ENCODE results near the gene RARS2.

RARS2 gene

GRCh38 chr6:87572883-87573282 is 16.9 kb downstream of the RARS2 start:
- DNase-seq (ENCODE audit: insufficient read length) (no peak), FAIRE-seq (peak; percentile 87)

GRCh38 chr6:87572021-87572420 is 17.8 kb downstream of the RARS2 start:
- DNase-seq (ENCODE audit: insufficient read length) (no peak), FAIRE-seq (no peak)
- no peak for TF ChIP-seq TAF1 (IDR thresholded peaks at IDR 0.05; ENCODE audit: borderline replicate concordance, low read depth, low read length)
- no peak for TF ChIP-seq POLR2A (IDR thresholded peaks at IDR 0.05; ENCODE audit: low read depth, low read length)
- TF ChIP-seq POLR2AphosphoS5 (IDR thresholded peaks at IDR 0.05; ENCODE audit: low read depth, low read length): no peak

More at GRCh38 chr6:87572883-87573282, 16.9 kb downstream of the RARS2 start:
- no peak for TF ChIP-seq POLR2AphosphoS5 (IDR thresholded peaks at IDR 0.05; ENCODE audit: low read depth, low read length)
- no peak for TF ChIP-seq POLR2A (IDR thresholded peaks at IDR 0.05; ENCODE audit: low read depth, low read length)
- TF ChIP-seq TAF1 (IDR thresholded peaks at IDR 0.05; ENCODE audit: borderline replicate concordance, low read depth, low read length): no peak

GRCh38 chr6:87561017-87561416 is 28.8 kb downstream of the RARS2 start:
- TF ChIP-seq POLR2A (IDR thresholded peaks at IDR 0.05; ENCODE audit: low read depth, low read length): no peak
- no peak for TF ChIP-seq TAF1 (IDR thresholded peaks at IDR 0.05; ENCODE audit: borderline replicate concordance, low read depth, low read length)
- TF ChIP-seq POLR2AphosphoS5 (IDR thresholded peaks at IDR 0.05; ENCODE audit: low read depth, low read length): no peak
- DNase-seq (ENCODE audit: insufficient read length) (no peak), FAIRE-seq (no peak)

- FAIRE-seq: no peak
- no peak for TF ChIP-seq POLR2AphosphoS5 (IDR thresholded peaks at IDR 0.05; ENCODE audit: low read depth, low read length)
These were observed 31.3 kb downstream of the RARS2 start for GRCh38 chr6:87558446-87558845.

GRCh38 chr6:87555506-87555905 is 34.3 kb downstream of the RARS2 start:
- TF ChIP-seq POLR2A (IDR thresholded peaks at IDR 0.05; ENCODE audit: low read depth, low read length) (no peak), POLR2AphosphoS5 (IDR thresholded peaks at IDR 0.05; ENCODE audit: low read depth, low read length) (no peak), TAF1 (IDR thresholded peaks at IDR 0.05; ENCODE audit: borderline replicate concordance, low read depth, low read length) (no peak)
- FAIRE-seq: no peak
- DNase-seq (ENCODE audit: insufficient read length): no peak

More at GRCh38 chr6:87558446-87558845, 31.3 kb downstream of the RARS2 start:
- no peak for DNase-seq (ENCODE audit: insufficient read length)

GRCh38 chr6:87553159-87553765 is 36.5 kb downstream of the RARS2 start:
- FAIRE-seq (peak; percentile 14), DNase-seq (ENCODE audit: insufficient read length) (no peak)
- no peak for TF ChIP-seq POLR2A (IDR thresholded peaks at IDR 0.05; ENCODE audit: low read depth, low read length)

- no peak for FAIRE-seq
- TF ChIP-seq POLR2AphosphoS5 (IDR thresholded peaks at IDR 0.05; ENCODE audit: low read depth, low read length) (no peak), POLR2A (IDR thresholded peaks at IDR 0.05; ENCODE audit: low read depth, low read length) (no peak)
- no peak for DNase-seq (ENCODE audit: insufficient read length)
These were observed 38.0 kb downstream of the RARS2 start for GRCh38 chr6:87551799-87552198.

- DNase-seq (ENCODE audit: insufficient read length) (no peak), FAIRE-seq (no peak)
- TF ChIP-seq TAF1 (IDR thresholded peaks at IDR 0.05; ENCODE audit: borderline replicate concordance, low read depth, low read length): no peak
- no peak for TF ChIP-seq POLR2A (IDR thresholded peaks at IDR 0.05; ENCODE audit: low read depth, low read length)
- no peak for TF ChIP-seq POLR2AphosphoS5 (IDR thresholded peaks at IDR 0.05; ENCODE audit: low read depth, low read length)
These were observed 45.4 kb downstream of the RARS2 start for GRCh38 chr6:87544474-87544735.

- DNase-seq (ENCODE audit: insufficient read length): no peak
- FAIRE-seq: no peak
- no peak for TF ChIP-seq POLR2A (IDR thresholded peaks at IDR 0.05; ENCODE audit: low read depth, low read length)
- TF ChIP-seq POLR2AphosphoS5 (IDR thresholded peaks at IDR 0.05; ENCODE audit: low read depth, low read length): no peak
- TF ChIP-seq TAF1 (IDR thresholded peaks at IDR 0.05; ENCODE audit: borderline replicate concordance, low read depth, low read length): no peak
These were observed 45.9 kb downstream of the RARS2 start for GRCh38 chr6:87543696-87544473.

GRCh38 chr6:87541744-87542143 is 48.0 kb downstream of the RARS2 start:
- FAIRE-seq (no peak), DNase-seq (ENCODE audit: insufficient read length) (no peak)
- TF ChIP-seq POLR2A (IDR thresholded peaks at IDR 0.05; ENCODE audit: low read depth, low read length) (no peak), TAF1 (IDR thresholded peaks at IDR 0.05; ENCODE audit: borderline replicate concordance, low read depth, low read length) (no peak), POLR2AphosphoS5 (IDR thresholded peaks at IDR 0.05; ENCODE audit: low read depth, low read length) (no peak)

GRCh38 chr6:87541041-87541440 is 48.7 kb downstream of the RARS2 start:
- DNase-seq (ENCODE audit: insufficient read length) (no peak), FAIRE-seq (no peak)
- no peak for TF ChIP-seq POLR2AphosphoS5 (IDR thresholded peaks at IDR 0.05; ENCODE audit: low read depth, low read length)
- no peak for TF ChIP-seq POLR2A (IDR thresholded peaks at IDR 0.05; ENCODE audit: low read depth, low read length)
- no peak for TF ChIP-seq TAF1 (IDR thresholded peaks at IDR 0.05; ENCODE audit: borderline replicate concordance, low read depth, low read length)

- FAIRE-seq (no peak), DNase-seq (ENCODE audit: insufficient read length) (no peak)
- TF ChIP-seq POLR2AphosphoS5 (IDR thresholded peaks at IDR 0.05; ENCODE audit: low read depth, low read length) (no peak), TAF1 (IDR thresholded peaks at IDR 0.05; ENCODE audit: borderline replicate concordance, low read depth, low read length) (no peak), POLR2A (IDR thresholded peaks at IDR 0.05; ENCODE audit: low read depth, low read length) (no peak)
These were observed 49.2 kb downstream of the RARS2 start for GRCh38 chr6:87540539-87540938.
